ENCODE measurements around the gene FAM72C.
"Not testable (repeated sequence)": the region's sequence is repeated elsewhere in the genome, so short reads cannot be mapped to it uniquely, and the experiment has no call there.

Gene FAM72C

GRCh38 chr1:143971924-143972700 lies at the start of gene FAM72C:
Gene FAM72C, minus strand, starts transcription at chr1:143971986. Its CDS starts 845 bp downstream, at chr1:143971141.
- peak; percentile 83 for ATAC-seq

GRCh38 chr1:144020001-144020738 lies 48.4 kb upstream of the FAM72C start:
- peak; percentile 51 for ATAC-seq

GRCh38 chr1:144019101-144019500 lies 47.3 kb upstream of the FAM72C start:
- ATAC-seq, result not testable (repeated sequence)

- peak; percentile 69 for ATAC-seq
These were observed 43.6 kb upstream of the FAM72C start for GRCh38 chr1:144015180-144015966.

GRCh38 chr1:144014528-144014927 lies 42.7 kb upstream of the FAM72C start:
- not testable (repeated sequence) for ATAC-seq

GRCh38 chr1:144014121-144014520 lies 42.3 kb upstream of the FAM72C start:
- not testable (repeated sequence) for ATAC-seq

GRCh38 chr1:144012168-144012733 lies 40.5 kb upstream of the FAM72C start:
- ATAC-seq, result peak; percentile 34; the same call in 2 of the 3 replicates

- ATAC-seq, result peak; percentile 44
These were observed 37.6 kb upstream of the FAM72C start for GRCh38 chr1:144009410-144009809.

- not testable (repeated sequence) for ATAC-seq
These were observed 32.5 kb upstream of the FAM72C start for GRCh38 chr1:144004259-144004658.

- peak; percentile 88 for ATAC-seq
These were observed 31.7 kb upstream of the FAM72C start for GRCh38 chr1:144003306-144004029.

- ATAC-seq, result peak; percentile 67
These were observed 30.5 kb upstream of the FAM72C start for GRCh38 chr1:144002141-144002881.

- ATAC-seq, result not testable (repeated sequence)
These were observed 29.3 kb upstream of the FAM72C start for GRCh38 chr1:144001077-144001476.

GRCh38 chr1:143996020-143996419 lies 24.2 kb upstream of the FAM72C start:
- ATAC-seq, result not testable (repeated sequence)

GRCh38 chr1:143993301-143993907 lies 21.6 kb upstream of the FAM72C start:
- ATAC-seq, result not testable (repeated sequence)

- peak; percentile 36 for ATAC-seq
These were observed 18.9 kb upstream of the FAM72C start for GRCh38 chr1:143990699-143991098.

- ATAC-seq, result peak; percentile 6; the same call in 2 of the 3 replicates
These were observed 17.9 kb upstream of the FAM72C start for GRCh38 chr1:143989719-143990118.

- ATAC-seq, result not testable (repeated sequence)
These were observed 17.6 kb upstream of the FAM72C start for GRCh38 chr1:143989427-143989712.

GRCh38 chr1:143988602-143989426 lies 17.0 kb upstream of the FAM72C start:
- ATAC-seq, result peak; percentile 75

- ATAC-seq, result not testable (repeated sequence)
These were observed 16.1 kb upstream of the FAM72C start for GRCh38 chr1:143987868-143988267.

Measured in SK-N-SH treated with all-trans-retinoic acid at 6 μM for 48 hours (cell line).